HG03060 (cell line): ENCODE results near the gene CELF2.
"Not testable (repeated sequence)": the region's sequence is repeated elsewhere in the genome, so short reads cannot be mapped to it uniquely, and the experiment has no call there.

Experiments
- ATAC-seq: cut with Tn5 transposase; IDR thresholded peaks from one replicate; pipeline ENCODE4 v1.9.1; 2021; ENCODE audit warnings: low read depth, moderate number of reproducible peaks; ENCODE audit not compliant: unreplicated experiment

Gene CELF2

DNA sequence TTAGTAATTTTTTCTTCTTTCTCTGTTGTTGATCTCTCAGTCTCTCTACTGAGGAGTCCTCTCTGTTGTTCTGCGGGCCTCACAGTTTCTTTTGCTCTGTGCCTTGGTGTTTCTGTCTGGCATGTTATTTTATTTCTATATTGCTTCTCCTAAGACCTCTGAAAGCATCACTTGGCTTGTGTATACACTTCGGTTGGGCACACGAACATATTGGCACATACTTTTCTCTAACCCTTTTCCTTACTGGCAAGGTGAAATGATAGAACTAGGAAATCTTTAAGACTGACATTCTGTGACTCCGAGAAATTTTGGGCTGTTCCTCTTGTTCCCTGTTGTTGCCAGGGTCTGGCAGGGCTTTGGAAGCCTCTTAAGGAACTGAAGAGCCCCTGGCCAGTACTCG, 148.9 kb downstream of the CELF2 start:
- ATAC-seq: no peak

DNA sequence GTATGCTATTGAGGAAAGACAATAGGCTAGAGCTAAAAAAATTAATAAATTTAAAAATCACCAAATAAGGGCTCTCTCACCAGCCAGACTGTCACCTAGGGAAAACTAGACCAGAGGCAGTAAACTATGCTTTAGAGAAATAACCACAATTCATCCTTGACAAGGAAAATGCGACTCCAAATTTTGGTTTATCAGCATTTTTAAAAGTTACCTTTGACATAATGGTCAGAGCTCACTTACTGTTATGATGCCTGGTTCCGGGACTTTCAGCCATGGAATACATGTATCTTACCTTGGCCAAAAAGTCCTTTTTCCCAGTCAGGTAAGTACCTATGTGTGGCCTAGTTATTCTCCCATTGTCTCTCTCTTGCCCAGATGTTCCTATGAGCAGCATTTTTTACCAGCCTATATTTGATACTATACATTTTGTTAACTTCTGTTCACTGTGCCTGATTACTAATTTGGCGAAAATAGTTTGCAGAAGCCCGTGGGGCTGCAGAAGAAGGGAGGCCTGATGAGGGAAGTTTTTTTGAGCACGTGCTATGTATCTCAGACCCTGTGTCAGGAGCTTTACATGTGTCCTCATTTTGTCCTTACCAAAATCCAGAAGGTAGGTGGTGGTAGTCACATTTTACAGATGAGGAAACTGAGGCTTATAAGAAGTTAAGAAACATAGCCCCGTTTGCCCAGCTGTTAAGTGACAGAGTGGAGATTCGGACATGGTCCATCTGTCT, 149.7 kb downstream of the CELF2 start:
- no peak for ATAC-seq

DNA sequence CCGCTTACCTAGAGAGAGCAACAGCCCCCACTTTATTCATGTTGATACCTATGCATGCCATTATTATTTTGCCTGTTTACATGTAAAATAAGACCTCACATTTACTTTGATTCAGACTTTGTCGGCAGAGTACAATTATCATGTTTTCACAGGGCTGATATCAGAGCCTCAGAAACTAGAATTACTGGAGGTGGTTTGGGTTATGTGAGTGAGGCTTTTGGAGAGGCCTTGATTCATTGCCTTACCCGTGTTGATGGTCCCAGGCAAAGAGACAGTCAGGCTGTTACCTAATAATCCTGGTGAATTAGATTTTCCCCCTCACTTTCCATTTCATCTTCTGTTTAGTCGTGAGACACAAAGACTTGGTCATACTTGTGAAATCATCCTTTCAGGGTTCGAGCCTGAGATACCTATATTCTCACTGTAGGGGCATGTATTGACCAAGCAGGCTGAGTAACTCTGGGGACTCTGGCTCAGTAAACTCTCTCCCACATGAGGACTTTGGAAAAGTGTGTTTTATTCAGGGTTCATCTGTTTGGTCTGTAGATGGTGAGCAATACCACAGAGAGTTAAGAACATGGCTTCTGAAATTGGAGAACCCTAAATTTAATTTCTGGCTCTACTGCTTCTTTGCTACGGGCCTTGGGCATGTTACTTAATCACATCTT, 150.9 kb downstream of the CELF2 start:
- ATAC-seq: no peak

DNA sequence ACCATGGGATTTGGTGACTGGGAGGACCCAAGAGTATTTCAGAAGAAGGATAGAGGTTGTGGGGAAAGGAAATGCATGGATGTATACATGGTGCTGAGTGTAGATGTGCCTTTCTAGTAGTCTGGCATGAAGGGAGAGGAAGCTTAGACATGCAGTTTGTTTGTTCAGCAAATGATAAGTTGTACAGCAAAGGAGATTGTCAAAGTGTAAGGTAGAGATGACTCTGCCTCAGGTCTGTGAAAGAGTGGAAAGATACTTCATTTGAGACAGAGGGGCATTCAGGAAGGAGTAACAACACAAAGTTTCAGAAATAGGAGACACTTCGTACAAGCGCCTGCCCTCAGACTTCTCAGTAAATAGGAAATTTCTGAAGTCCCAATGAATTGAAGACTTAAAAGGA, 152.3 kb downstream of the CELF2 start:
- no peak for ATAC-seq

DNA sequence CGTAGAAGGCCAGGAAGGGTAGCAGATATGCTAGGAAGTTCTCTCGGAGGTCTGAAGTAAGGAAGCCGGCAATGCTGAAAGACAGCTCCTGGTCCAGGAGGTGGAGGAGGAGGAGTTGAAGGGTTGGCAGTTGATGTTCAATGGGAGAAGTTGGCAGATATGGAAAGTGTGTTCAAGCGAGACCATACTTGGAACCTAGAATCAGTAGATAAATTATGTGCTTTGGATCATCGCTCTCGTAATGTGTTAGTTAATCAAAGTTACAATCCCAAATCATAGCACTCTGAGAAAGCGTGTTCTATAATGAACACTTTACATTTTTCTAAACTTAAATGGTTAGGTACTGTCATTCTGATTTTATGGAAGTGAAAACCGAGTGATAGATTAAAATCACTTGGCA, 152.9 kb downstream of the CELF2 start:
- ATAC-seq: no peak

DNA sequence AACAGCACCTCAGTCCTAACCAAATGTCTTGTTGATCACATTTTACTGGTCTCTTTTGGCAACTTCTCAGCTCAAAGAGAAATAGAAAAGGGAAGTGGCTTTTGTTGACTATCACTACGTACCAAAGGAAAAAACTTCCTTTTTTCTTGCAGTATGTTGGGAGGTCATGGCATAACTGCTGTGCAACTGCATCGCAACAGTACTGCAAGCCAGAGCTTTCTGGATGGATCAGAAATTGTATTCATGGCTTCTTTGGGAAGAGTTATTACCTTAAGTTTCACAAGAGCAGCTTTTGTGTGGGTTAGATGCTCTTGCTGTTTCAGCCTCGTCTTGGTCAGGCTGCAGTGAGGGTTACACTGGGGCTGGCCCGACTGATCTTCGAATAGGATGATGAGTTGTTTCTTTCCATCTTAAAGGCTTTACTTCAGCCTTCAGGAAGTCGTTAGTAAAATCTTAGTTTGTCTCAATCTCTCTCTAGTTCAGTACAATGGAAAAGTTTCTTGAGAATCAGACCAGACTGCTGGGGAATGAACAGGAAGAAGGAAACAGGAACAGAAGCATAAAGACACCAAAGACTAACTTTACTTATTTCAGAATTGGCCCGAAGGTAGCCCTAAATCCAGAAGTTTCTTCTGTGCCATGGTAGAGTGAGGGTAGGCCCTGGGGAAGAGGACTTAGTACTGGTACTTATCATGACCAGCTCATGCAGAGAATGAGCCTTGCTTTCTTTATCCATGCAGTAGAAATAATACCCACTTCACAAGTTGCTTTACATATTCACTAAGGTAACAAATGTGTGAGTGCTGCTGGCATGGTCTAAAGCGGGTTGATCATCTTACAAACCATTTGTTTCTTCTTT, 153.6 kb downstream of the CELF2 start:
- no peak for ATAC-seq

DNA sequence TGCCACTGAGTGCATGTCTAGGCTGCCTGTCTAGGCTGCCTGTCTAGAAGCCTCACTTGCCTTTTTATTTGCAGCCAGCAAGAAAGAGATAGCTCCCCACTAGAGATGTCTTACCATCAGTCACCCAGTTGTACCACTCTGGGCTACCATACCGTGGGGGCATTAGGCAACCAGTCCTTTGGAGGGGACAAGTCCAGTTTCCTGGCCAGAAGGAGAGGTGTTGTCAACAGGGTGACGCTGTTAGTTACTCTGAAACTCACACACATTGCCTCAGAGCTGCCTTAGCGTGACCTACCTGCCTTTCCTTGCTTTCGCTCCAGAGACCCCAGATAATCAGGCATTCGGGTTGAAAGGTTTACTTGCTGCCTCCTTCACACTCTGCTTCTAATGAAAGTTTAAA, 155.4 kb downstream of the CELF2 start:
- no peak for ATAC-seq

DNA sequence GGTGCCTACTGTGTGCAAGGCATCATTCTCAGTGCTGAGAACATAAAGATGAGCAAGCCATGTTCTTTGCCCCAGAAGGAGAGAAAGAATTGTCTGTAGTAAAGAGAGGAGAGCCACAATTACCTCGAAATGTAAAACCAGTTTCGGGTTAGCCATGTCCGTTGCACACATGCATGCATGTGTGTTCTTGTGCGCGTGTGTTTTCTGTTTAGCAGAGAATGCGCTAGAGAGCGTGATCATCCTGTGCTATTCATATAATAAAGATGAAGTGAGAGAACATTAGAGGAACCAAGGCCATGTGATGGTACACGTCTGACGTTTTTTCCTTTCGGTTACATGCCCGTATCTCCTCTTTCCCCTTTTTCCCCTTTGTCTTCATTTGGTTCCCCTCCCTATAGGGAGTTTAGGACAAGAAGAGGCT, 158.2 kb downstream of the CELF2 start:
- ATAC-seq: peak; percentile 28

DNA sequence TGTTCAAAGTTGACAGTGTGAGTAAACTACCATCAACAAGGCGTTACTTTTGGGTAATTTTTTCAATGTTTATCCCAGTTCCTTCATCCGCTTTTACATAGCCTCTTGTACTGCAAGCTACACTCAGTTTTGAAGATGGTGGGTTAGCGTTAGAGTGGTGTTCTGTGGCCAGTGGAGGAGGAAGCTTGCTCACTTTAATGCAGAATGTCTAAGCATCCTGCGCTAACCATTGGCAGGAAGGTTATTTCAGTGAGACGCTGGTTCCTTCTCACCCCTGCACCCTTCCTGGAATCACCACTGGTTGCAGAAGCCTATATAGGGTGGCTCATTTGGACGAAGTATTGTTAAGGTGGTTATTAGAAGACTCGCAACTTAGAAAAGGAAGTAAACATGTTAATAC, 159.1 kb downstream of the CELF2 start:
- no peak for ATAC-seq

DNA sequence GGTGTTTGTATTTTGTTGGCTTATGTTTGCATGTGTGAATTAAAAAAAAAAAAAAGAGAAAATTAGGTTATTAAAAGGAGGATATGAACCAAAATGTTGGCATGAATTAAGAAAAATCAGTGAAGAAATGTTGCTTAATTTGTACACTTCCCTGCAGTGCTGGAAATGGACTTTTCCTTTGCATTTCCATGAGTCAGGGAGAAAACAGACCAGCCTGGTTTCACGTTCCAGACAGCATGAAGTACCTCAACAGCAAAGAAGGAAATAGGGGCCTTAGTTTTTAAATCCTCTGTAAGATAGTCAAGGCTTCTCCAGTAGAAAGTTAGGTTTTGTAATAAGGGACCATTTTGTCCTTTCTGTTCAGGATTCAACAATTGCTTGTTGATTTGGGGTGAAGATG, 159.7 kb downstream of the CELF2 start:
- ATAC-seq: no peak

DNA sequence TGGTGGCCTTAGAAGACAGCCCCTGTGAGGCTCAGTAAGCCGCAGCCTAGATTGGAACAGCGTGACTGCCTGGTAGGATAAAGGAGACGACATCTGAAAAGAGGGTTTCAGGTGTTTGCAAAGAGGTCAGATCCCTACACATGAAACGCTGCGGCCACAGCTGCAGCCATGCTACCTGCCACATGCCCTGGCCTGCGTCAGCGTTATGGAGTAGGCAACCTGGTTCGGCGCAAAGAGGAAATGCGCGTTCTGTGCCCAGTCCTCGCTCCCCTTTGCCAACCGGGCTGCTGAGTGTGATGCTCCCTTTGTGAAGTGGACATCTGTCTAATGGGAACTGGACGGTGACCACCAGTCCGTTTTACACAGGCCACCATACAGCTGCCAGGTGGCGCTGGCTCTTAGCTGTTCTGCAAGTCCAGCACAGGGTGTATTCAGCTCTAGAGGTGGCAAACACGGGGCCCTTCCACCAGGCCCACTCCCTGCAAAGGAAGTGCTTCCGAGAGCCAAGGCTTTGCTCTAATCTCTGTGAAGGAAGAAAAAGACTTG, 160.3 kb downstream of the CELF2 start:
- ATAC-seq: no peak

DNA sequence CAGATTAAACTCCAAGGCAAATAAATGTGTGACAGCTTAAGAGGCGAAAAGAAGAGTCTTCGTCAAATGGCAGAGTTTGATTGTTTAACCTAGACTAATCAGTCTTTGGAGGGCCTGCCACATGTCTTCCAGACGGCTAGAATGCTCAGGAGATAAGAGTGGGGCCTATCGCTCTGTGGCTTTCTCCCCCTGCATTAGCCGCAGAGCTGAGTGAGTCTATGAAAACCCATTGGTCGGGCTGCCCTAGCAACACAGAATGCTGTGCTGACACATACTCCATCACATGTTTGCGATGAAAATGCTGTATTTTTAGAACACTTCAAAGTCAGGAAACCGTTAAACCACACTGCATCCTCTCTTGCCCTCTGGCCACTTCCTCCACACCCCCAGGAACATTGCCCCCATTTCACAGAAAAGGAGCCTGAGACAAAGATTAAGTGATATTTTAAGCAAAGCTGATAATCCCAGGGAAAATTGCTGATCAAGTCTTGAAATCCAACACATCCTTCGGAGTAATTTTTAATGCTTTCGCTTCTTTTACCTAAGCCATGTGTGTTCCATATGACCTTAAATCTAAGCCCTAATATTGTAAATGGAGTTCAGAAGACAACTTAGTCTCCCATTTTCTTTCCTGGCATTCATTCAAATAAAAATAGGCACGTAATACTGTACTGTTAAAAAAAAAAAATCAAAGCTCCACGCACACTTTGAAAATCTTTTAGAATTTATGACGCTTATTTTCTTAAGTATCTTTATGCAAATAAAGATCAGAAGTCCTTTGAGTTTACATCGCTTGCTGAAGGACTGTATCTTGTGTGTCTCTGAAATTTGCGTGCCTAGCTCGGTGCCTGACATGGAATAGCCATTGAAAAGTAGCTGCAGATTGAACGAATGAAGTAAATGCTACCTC, 161.2 kb downstream of the CELF2 start:
- peak; percentile 83 for ATAC-seq

DNA sequence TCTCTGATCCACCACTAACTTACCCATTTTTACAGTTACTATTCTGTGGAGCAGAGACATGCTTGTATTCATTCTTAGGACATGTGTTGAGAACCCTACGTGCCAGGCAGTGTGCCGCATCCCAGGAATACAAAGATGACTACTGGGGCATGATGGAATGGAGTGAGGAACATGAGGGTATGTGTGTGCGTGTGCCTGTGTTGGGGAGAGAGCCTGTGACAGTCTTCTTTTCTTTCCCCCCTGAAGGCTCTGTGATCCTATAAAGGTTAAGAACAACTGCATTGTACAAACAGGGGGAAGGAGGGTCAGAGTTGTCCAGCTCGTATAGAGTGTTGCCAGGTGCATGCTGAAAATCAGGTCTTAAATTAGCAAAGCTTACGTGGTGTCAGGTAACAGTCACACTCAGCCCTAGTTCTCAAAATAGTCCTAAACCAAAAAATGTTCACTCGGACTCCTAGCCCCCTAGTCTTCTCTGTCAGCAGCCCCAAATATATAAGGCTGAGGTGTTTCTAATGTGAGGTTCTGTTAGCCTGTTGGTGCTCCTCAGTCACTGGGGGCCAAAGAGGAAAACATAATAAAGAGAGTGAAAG, 161.9 kb downstream of the CELF2 start:
- no peak for ATAC-seq

DNA sequence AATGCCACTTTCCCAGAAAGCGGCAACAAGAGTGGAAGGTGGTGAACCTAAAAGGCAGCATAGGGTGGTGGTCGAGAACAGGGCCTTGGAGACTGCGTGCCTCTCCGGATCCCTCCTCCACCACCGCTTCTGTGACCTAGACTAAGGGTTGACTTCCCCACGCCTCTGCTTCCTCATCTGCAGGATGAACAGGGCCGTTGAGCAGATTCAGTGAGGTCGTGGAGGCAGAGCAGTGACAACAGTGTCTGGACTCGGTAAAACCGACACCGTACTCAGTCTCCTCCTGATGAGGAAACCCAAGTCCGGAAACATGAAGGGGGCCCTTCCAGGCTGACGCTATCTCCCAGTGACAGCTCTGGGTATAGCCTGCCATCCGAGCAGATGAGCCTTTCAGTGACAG, 162.6 kb downstream of the CELF2 start:
- ATAC-seq: no peak

DNA sequence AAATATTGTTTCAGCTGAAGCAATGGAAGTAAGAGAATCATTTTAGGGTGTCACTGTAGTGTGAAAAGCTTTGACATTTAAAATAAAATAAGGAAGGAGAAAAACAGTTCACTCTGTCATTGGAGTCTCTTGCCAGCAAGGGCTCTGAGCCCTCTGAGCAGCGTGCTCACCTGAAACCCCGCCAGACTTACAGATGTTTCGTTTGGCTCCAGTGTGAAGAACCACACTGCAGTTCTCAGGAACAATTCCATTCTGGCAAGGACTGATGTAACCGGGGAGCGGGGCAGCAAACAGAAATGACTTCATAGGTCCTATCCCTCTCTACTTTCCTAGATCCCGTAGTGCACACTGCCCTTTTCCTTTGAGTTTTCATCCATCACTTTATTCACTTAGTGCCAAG, 164.3 kb downstream of the CELF2 start:
- ATAC-seq: no peak

DNA sequence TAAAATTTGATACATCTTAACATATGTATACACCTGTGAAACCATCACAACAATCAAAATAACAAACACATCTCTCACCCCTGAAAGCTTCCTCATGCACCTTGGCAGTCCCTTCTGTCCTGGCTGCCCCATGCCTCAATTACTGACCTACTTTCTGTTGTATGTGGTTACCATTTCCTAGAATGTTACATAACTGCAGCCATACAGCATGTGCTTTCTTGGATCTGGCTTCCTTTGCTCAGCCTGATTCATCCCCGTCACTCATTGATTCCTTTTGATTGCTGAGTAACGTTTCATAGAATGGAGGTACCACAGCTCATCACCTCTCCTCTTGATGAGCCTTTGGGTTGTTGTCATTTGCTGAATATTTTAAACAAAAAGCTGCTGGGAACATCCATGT, 165.3 kb downstream of the CELF2 start:
- ATAC-seq: no peak

DNA sequence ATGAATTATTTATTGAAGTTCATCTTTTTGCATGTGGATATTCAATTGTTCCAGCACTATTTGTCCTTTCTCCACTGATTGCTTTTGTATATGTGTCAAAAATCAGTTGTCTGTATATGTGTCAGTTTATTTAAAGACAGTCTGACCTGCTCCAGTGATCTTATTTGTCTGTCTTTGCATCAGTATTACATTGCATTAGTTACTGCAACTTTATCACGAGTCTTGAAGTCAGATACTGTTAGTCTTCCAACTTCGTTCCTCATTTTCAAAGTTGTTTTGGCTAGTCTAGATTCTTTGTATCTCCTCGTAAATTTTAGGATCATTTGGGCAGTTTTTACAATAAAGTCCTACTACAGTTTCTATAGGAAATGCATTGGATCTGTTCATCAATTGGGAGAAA, 166.4 kb downstream of the CELF2 start:
- no peak for ATAC-seq

DNA sequence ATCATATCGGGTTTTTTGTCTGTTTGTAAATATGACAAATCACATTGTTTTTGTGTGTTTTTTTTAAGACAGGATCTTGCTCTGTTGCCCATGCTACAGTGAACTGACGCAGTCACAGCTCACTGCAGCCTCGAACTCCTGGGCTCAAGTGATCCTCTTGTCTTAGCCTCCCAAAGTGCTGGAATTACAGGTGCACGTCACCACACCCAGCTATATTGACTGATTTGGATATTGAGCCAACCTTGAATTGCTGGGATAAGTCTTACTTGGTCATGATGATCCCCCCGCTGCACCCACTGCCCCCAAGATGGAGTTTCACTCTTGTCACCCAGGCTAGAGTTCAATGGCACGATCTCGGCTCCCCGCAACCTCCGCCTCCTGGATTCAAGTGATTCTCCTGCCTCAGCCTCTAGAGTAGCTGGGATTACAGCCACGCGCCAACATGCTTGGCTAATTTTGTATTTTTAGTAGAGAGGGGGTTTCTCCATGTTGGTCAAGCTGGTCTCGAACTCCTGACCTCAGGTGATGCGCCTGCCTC, 167.5 kb downstream of the CELF2 start:
- ATAC-seq: not testable (repeated sequence)

DNA sequence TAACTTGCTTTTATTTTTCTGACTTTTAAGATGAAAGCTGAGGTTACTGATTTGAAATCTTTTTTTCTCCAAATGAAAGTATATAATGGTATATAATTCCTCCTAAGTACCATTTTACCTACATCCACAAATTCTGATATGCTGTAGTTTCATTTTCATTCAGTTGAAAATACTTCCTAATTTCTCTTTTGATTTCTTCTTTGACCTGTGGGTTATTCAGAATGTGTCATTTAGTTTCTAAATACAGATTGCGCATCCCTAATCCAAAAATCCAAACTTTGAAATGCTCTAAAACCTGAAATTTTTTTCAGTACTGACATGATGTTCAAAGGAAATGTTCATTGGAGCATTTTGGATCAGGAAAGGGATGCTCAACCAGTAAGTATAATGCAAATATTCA, 168.7 kb downstream of the CELF2 start:
- no peak for ATAC-seq
